ENCODE data around the gene HECW1. TPM values are rescaled to one million over a fixed set of nuclear protein-coding genes. Genes with fewer than 3 reads are reported as not detected.

The HECW1 gene
- total RNA-seq, 1 donor: under 0.01 TPM

DNA sequence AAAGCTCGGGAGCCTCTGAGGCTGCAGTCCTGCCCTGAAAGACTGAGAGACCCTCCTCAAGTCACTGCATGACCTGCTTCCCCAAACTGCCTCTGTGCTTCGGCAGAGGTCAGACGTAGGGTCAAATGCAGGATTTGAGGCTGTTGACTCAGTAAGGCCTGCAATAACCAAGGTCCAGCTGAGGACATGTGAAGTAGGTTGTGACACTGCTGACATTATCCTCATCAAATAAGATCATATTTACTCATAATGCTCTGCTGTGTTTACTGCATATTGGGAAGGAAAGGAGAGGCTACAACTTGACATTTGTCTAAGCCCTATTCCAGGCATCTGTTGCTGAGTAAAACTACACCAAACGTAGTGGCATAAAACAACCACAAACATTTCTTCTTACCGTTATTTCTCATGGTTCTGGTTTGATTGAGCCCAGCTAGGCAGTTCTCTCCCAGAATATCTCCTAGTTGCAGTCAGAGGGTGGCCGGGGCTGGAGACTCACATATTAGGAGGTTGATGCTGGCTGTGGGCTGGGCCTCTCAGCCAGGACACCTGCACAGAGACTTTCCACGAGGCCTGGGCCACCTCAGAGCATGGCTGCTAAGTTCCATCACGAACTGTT, 348.4 kb downstream of the HECW1 start:
- no peak overlapping the region for H3K4me3 ChIP-seq (ENCODE audit: low read length)
- no peaks in the 10 kb centered on the region for H3K9me3 ChIP-seq (ENCODE audit: low read depth, low read length)
- H3K4me1 ChIP-seq (ENCODE audit: insufficient read depth, low read length): no peaks in the 10 kb centered on the region

DNA sequence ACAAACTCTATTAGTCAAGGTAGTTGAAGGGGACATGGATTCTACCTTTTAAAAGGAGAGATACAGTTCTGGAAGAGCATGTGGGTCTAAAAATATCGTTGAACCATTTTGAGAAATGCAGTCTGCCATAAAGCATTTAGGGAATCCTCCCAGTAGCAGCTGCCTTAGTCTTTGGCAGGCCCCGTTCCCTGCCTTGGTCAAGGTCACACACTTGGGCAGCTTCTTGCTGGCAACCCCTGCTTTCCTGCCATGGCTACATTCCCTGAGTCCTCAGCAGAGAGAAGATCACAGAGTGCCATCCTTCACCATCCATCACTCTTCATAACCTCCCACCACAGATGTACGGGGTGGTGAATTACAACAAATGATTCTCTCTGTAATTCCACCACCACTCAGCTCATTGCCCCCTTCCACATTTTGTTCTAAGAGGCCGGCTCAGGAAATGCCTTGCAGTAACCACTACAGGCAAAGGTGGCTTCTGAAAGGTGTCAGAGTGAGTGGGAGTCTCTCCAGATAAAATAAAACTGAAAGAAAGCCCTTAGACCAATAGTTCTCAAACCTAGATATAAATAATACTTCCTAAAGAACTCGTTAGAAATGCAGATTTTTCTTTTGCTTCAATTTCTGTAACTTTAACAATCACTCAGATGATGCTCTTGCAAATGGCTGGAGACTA, 349.0 kb downstream of the HECW1 start:
- Histone ChIP-seq H3K4me1 (ENCODE audit: insufficient read depth, low read length) (no peaks in the 10 kb centered on the region), H3K4me3 (ENCODE audit: low read length) (no peak overlapping the region), H3K9me3 (ENCODE audit: low read depth, low read length) (no peaks in the 10 kb centered on the region), H3K27me3 (ENCODE audit: insufficient read depth, low read length) (no peaks in the 10 kb centered on the region)

More for the DNA sequence above, 348.4 kb downstream of the HECW1 start:
- no peaks in the 10 kb centered on the region for H3K27me3 ChIP-seq (ENCODE audit: insufficient read depth, low read length)

DNA sequence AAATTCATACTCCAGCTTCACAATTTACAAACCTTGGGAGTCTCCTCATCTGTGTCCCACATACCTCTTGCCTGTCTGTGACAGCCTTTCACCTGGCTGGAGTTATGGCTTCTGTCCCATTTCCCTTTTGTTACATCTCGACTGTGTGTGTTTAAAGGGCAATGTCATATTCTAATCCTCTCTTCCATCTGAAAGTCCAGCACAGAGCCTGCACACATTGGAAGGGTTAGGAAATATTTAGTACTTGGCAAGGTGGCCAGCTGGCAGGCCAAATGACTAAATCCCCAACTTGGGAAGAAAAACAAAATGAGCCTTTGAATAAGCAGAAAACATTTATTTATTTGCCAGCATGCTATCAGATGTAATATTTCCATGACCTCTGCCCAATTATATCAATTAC, 350.4 kb downstream of the HECW1 start:
- H3K4me3 ChIP-seq (ENCODE audit: low read length): no peak overlapping the region
- no peaks in the 10 kb centered on the region for H3K9me3 ChIP-seq (ENCODE audit: low read depth, low read length)
- H3K27me3 ChIP-seq (ENCODE audit: insufficient read depth, low read length): no peaks in the 10 kb centered on the region
- no peaks in the 10 kb centered on the region for H3K4me1 ChIP-seq (ENCODE audit: insufficient read depth, low read length)

DNA sequence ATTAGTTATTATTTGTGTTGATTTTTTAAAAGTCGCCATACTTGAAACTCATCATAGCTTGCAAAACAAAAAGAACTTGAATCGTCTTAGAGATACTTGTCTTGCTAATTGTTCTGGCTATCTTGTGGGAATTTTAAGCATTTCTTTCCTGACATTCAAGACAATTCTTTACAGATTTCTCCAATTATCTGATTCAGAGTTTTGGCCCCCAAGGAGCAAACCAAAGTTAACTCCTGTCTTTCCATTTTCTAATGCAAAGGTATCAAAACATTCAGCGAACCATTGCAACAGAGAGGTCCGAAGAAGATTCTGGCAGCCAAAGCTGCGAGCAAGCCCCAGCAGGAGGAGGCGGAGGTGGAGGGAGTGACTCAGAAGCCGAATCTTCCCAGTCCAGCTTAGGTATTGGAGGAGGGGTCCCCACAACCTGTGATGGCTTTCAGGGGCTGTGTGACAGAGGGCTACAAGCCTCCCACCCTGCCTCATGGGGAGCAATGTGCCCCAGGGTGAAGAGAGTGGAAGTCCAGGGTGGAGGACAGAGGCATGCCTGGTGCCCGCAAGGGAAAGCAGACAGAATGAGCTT, 351.0 kb downstream of the HECW1 start:
- Histone ChIP-seq H3K27me3 (ENCODE audit: insufficient read depth, low read length) (no peaks in the 10 kb centered on the region), H3K4me3 (ENCODE audit: low read length) (no peak overlapping the region), H3K9me3 (ENCODE audit: low read depth, low read length) (no peaks in the 10 kb centered on the region), H3K4me1 (ENCODE audit: insufficient read depth, low read length) (no peaks in the 10 kb centered on the region)

DNA sequence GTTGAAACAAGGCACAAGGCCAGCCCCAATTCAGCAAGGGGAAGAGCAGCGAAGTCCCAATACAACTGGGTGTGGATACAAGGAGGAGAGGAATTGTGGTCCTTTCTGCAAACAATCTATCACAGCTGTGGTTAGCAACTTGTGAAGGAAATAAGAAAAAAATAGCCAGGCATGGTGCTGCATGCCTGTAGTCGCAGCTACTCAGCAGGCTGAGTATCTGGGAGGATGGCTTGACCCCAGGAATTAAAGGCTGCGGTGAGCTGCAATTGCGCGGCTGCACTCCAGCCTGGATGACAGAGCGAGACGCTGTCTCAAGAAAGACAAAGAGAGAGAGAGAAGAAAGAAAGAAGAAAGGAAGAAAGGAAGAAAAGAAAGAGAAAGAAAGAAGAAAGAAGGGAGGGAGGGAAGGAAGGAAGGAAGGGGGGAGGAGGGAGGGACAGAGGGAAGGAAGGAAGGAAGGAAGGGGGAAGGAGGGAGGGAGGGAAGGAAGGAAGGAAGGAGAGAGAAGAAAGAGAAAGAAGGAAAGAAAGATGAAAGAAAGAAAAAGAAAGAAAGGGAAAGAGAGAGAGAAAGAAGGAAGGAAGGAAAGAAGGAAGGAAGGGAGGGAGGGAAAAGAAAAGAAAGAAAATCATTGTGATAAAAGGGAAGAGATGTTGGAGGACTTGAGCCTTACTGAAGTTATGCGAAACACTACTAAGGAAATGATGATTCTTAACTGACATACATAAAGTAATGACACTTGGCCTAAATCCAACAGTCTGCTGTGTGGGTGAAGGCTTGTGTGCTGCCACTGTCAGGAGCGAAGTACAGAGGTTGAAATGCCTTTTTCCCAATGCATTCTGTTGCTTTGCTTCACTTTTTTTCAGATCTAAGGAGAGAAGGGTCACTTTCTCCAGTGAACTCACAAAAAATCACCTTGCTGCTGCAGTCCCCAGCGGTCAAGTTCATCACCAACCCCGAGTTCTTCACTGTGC, 353.4 kb downstream of the HECW1 start:
- Histone ChIP-seq H3K4me1 (ENCODE audit: insufficient read depth, low read length) (no peaks in the 10 kb centered on the region), H3K9me3 (ENCODE audit: low read depth, low read length) (no peaks in the 10 kb centered on the region), H3K4me3 (ENCODE audit: low read length) (no peak overlapping the region), H3K27me3 (ENCODE audit: insufficient read depth, low read length) (no peaks in the 10 kb centered on the region)

DNA sequence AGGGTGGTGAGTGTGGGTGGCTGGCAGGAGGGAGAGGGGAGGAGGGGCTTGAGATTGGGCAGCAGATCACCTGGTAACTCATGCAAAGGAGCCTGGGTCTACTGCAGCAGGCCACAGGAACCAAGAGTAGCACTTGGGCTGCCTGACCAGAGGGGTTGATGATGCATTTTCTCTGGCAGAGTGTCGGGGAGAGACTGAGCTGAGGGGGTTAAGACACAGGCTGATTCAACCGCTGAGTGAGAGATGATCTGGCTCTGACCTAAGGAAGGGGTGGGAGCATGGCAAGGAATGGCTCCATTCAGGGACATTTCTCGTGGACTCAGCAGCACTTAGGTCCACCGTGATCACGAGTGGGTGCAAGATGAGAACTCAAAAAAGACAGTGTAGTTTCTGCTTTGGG, 355.0 kb downstream of the HECW1 start:
- no peak overlapping the region for H3K4me3 ChIP-seq (ENCODE audit: low read length)
- no peaks in the 10 kb centered on the region for H3K9me3 ChIP-seq (ENCODE audit: low read depth, low read length)
- no peaks in the 10 kb centered on the region for H3K27me3 ChIP-seq (ENCODE audit: insufficient read depth, low read length)
- H3K4me1 ChIP-seq (ENCODE audit: insufficient read depth, low read length): no peaks in the 10 kb centered on the region

DNA sequence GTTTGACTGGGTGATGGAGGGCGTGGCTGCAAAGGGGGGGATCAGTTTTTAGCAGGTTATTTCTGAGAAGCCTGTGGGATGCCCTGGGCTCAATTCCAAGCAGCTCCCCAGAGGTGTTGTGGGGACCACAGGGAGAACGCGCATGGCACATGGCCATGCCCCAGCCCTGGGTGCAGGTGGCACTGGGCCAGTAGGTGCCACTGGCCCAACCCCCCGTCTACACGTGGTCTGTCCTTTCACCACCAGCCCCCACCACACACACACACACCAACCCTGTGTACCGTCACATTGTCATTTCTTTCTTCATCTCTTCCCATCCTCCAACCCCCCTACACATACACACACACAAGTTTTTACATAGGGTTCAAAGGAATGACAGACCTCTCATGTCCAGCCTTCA, 355.4 kb downstream of the HECW1 start:
- Histone ChIP-seq H3K4me1 (ENCODE audit: insufficient read depth, low read length) (no peaks in the 10 kb centered on the region), H3K4me3 (ENCODE audit: low read length) (no peak overlapping the region), H3K27me3 (ENCODE audit: insufficient read depth, low read length) (no peaks in the 10 kb centered on the region), H3K9me3 (ENCODE audit: low read depth, low read length) (no peaks in the 10 kb centered on the region)

DNA sequence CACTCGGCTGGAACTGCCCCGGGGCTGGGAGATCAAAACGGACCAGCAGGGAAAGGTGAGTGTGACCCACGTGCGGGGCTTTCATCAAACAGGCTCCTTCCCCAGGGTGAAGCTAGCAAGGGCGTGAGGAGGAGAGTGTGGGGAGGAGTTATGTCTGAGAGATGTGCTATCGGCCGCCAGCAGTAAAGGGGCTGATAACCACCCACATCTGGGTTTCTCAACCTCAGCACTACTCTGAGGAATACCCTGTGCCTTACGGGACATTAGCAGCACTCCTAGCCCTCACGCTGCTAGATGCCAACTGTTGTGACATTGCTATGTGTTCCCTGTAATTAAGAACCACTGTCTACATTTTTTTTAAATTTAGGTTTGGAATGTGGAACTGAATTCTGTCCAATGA, 356.6 kb downstream of the HECW1 start:
- Histone ChIP-seq H3K9me3 (ENCODE audit: low read depth, low read length) (no peaks in the 10 kb centered on the region), H3K4me1 (ENCODE audit: insufficient read depth, low read length) (no peaks in the 10 kb centered on the region), H3K4me3 (ENCODE audit: low read length) (no peak overlapping the region)

DNA sequence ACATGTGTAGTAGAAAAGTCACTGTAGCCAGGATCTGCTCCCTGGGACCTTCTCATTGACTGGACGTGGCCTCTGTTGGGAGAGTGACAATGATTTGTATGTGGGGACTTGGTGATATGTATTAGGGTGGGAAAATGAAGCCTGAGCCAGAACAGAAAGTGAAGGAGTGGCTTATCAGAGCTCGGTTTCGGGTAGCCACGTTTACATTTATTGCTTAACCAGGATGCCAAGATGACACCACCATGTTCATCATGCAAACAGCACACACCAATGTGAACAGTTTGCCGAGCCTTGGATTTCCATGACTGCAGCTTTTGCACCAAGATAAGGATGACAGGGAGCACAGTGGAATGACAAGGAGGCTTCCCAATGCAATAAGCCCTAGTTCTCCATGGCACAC, 357.7 kb downstream of the HECW1 start:
- no peak overlapping the region for H3K4me3 ChIP-seq (ENCODE audit: low read length)
- H3K27me3 ChIP-seq (ENCODE audit: insufficient read depth, low read length): no peaks in the 10 kb centered on the region
- H3K9me3 ChIP-seq (ENCODE audit: low read depth, low read length): no peaks in the 10 kb centered on the region
- no peaks in the 10 kb centered on the region for H3K4me1 ChIP-seq (ENCODE audit: insufficient read depth, low read length)

More for the DNA sequence above, 356.6 kb downstream of the HECW1 start:
- H3K27me3 ChIP-seq (ENCODE audit: insufficient read depth, low read length): no peaks in the 10 kb centered on the region

DNA sequence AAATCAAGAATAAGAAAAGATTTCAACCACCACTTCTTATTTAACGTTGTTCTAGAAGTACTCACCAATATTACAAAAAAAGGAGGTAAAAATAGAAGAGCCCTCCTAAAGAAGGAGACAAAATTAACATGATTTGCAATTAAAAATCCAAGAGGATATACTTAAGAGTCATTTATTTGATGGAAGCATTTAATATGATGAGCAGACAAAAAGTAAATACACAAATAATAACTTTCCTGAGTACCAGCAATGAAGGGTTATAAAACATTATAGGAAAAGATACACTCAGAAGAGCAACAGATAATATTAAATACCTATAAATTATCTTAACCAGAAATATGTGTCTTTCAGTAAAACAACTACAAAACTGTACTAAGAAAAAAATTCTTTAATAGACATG, 363.5 kb downstream of the HECW1 start:
- no peaks in the 10 kb centered on the region for H3K27me3 ChIP-seq (ENCODE audit: insufficient read depth, low read length)
- no peaks in the 10 kb centered on the region for H3K4me1 ChIP-seq (ENCODE audit: insufficient read depth, low read length)
- no peak overlapping the region for H3K4me3 ChIP-seq (ENCODE audit: low read length)
- H3K9me3 ChIP-seq (ENCODE audit: low read depth, low read length): no peaks in the 10 kb centered on the region

DNA sequence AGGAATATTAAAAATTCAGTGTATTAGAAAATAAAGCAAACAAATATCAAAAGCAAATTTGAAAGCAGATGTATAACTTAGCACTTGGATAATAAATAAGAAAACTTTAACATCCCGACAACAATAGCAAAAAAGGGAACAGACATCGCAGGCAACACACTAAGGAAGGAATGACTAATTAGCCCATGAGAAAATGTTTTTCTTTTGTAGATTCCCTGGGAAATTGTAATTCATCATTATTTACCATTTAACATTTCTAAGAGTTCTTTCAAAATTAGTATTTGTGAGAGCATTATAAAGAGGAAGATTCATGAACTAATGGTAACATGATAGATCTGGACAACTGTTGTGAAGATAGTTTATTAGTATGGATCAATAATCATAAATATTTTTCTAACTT, 364.4 kb downstream of the HECW1 start:
- Histone ChIP-seq H3K9me3 (ENCODE audit: low read depth, low read length) (no peaks in the 10 kb centered on the region), H3K4me3 (ENCODE audit: low read length) (no peak overlapping the region), H3K27me3 (ENCODE audit: insufficient read depth, low read length) (no peaks in the 10 kb centered on the region), H3K4me1 (ENCODE audit: insufficient read depth, low read length) (no peaks in the 10 kb centered on the region)

DNA sequence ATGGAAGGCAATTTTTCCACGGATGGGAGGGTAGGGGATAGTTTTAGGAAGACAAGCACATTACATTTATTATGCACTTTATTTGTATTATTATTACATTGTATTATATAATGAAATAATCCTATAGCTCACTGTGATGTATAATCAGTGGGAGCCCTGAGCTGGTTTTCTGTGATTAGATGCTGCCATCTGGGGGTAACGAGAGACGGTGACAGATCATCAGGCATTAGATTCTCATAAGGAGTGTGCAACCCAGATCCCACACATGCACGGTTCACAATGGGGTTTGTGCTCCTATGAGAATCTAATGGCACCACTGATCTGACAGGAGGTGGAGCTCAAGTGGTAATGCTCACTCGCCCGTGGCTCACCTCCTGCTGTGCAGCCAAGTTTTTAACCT, 366.6 kb downstream of the HECW1 start:
- H3K9me3 ChIP-seq (ENCODE audit: low read depth, low read length): no peaks in the 10 kb centered on the region
- H3K27me3 ChIP-seq (ENCODE audit: insufficient read depth, low read length): no peaks in the 10 kb centered on the region
- no peak overlapping the region for H3K4me3 ChIP-seq (ENCODE audit: low read length)
- H3K4me1 ChIP-seq (ENCODE audit: insufficient read depth, low read length): no peaks in the 10 kb centered on the region

DNA sequence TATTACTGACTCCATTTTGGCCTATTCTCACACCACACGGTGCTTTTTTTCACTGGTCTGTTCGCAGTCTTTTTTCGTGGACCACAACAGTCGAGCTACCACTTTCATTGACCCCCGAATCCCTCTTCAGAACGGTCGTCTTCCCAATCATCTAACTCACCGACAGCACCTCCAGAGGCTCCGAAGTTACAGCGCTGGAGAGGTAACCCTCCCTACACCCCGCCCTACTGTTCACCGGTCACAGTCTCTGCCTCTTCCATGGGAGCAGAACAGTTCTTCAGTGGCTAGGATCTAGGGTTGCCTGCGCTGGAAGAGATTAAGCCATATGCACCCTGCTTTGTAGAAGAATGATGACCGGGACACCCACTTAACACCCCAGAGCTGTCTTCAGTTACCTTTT, 367.1 kb downstream of the HECW1 start:
- H3K9me3 ChIP-seq (ENCODE audit: low read depth, low read length): no peaks in the 10 kb centered on the region
- H3K27me3 ChIP-seq (ENCODE audit: insufficient read depth, low read length): no peaks in the 10 kb centered on the region
- H3K4me1 ChIP-seq (ENCODE audit: insufficient read depth, low read length): no peaks in the 10 kb centered on the region
- H3K4me3 ChIP-seq (ENCODE audit: low read length): no peak overlapping the region

DNA sequence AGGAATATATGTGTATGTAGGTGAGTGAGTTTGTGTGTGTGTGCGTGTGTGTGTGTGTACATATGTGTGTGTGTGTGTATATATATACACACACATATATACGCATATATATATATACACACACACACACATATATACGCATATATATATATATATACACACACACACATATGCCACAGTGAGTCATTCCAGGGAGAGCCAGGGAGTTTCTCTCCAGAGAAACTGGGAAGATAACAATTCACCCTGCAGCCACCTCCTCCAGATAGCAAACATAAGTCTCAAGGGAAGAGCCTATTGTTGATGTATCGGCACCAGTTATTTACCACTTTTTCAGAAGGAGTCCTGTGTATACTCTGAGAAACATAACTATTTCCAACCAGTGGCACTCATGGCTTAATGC, 368.1 kb downstream of the HECW1 start:
- Histone ChIP-seq H3K4me1 (ENCODE audit: insufficient read depth, low read length) (no peaks in the 10 kb centered on the region), H3K9me3 (ENCODE audit: low read depth, low read length) (no peaks in the 10 kb centered on the region), H3K27me3 (ENCODE audit: insufficient read depth, low read length) (no peaks in the 10 kb centered on the region), H3K4me3 (ENCODE audit: low read length) (no peak overlapping the region)
